Liver (tissue), 9 donors: ENCODE measurements around the gene MUC2. TPM values are rescaled to one million over a fixed set of nuclear protein-coding genes. Genes with fewer than 3 reads are reported as not detected.

Experiments used
- DNase-seq: peaks from one replicate; pipeline ENCODE4 v3.0.0-alpha.2; 2017; ENCODE audit warnings: low spot score
- H3K27ac ChIP-seq, 2 donors: one replicate each; pipeline ENCODE4 v1.7.0; 2013; ENCODE audit warnings: inconsistent platforms in 2 of 2, low read length in 2 of 2, control low read depth in 1 of 2, low read depth in 1 of 2, mild to moderate bottlenecking in 1 of 2
- H3K27me3 ChIP-seq, 4 donors: one replicate each; pipeline versions ENCODE4 v1.6.1 to v1.7.0; 2013; ENCODE audit warnings: low read length in 3 of 4, inconsistent platforms in 1 of 4, mild to moderate bottlenecking in 1 of 4, moderate library complexity in 1 of 4; ENCODE audit not compliant: control insufficient read depth in 4 of 4, insufficient read depth in 4 of 4
- H3K36me3 ChIP-seq, 4 donors: one replicate each; pipeline versions ENCODE4 v1.6.1 to v1.7.0; 2013; ENCODE audit warnings: low read length in 3 of 4, mild to moderate bottlenecking in 3 of 4, low read depth in 1 of 4, moderate library complexity in 1 of 4; ENCODE audit not compliant: control insufficient read depth in 4 of 4, insufficient read depth in 3 of 4
- H3K4me1 ChIP-seq, 4 donors: one replicate each; pipeline versions ENCODE4 v1.6.1 to v1.7.0; 2013; ENCODE audit warnings: low read length in 3 of 4, mild to moderate bottlenecking in 3 of 4, moderate library complexity in 1 of 4; ENCODE audit not compliant: control insufficient read depth in 4 of 4, insufficient read depth in 4 of 4
- H3K4me3 ChIP-seq, 3 donors: one replicate each; pipeline versions ENCODE4 v1.6.1 to v1.7.0; 2013; ENCODE audit warnings: low read length in 3 of 3, control low read depth in 1 of 3, low read depth in 1 of 3, mild to moderate bottlenecking in 1 of 3
- H3K9ac ChIP-seq, 2 donors: one replicate each; pipeline ENCODE4 v1.7.0; 2013; ENCODE audit warnings: low read length in 2 of 2, mild to moderate bottlenecking in 2 of 2, moderate library complexity in 2 of 2, control low read depth in 1 of 2, low read depth in 1 of 2
- H3K9me3 ChIP-seq, 4 donors: one replicate each; pipeline versions ENCODE4 v1.6.1 to v1.7.0; 2013; ENCODE audit warnings: low read length in 3 of 4; ENCODE audit not compliant: control insufficient read depth in 4 of 4
- ATF3 ChIP-seq: IDR thresholded peaks from 2 replicates; pipeline ENCODE4 v1.6.1; 2016; ENCODE audit warnings: antibody characterized with exemption
- CTCF ChIP-seq: fragments of 150-350 bp; IDR thresholded peaks from 2 replicates; pipeline ENCODE4 v1.5.1; 2017; ENCODE audit warnings: improper control_type of control experiment, low read depth, low read length; ENCODE audit not compliant: missing input control
- EGR1 ChIP-seq, 2 donors: IDR thresholded peaks; 2 replicates each; pipeline ENCODE4 v1.6.1; 2016 to 2018; ENCODE audit warnings: antibody characterized with exemption in 2 of 2, low read depth in 2 of 2
- FOXA1 ChIP-seq: IDR thresholded peaks from 2 replicates; pipeline ENCODE4 v1.6.1; 2016; ENCODE audit warnings: antibody characterized with exemption
- FOXA2 ChIP-seq: IDR thresholded peaks from 2 replicates; pipeline ENCODE4 v1.6.1; 2016; ENCODE audit warnings: antibody characterized with exemption
- GABPA ChIP-seq, 2 donors: IDR thresholded peaks in 1 of 2; conservative IDR thresholded peaks in 1 of 2; 2 replicates each; pipeline ENCODE4 v1.6.1; 2016; ENCODE audit warnings: antibody characterized with exemption in 2 of 2, mild to moderate bottlenecking in 1 of 2, moderate library complexity in 1 of 2
- HNF4G ChIP-seq: IDR thresholded peaks from 2 replicates; pipeline ENCODE4 v1.6.1; 2016; ENCODE audit warnings: antibody characterized with exemption
- JUND ChIP-seq, 2 donors: IDR thresholded peaks; 2 replicates each; pipeline ENCODE4 v1.6.1; 2016; ENCODE audit warnings: antibody characterized with exemption in 2 of 2
- MAX ChIP-seq: IDR thresholded peaks from 2 replicates; pipeline ENCODE4 v1.6.1; 2016; ENCODE audit warnings: antibody characterized with exemption
- NR2F2 ChIP-seq: IDR thresholded peaks from 2 replicates; pipeline ENCODE4 v1.6.1; 2016; ENCODE audit warnings: antibody characterized with exemption
- RAD21 ChIP-seq, 2 donors: IDR thresholded peaks; 2 replicates each; pipeline ENCODE4 v1.6.1; 2016; ENCODE audit warnings: antibody characterized with exemption in 2 of 2, mild to moderate bottlenecking in 2 of 2
- REST ChIP-seq: IDR thresholded peaks from 2 replicates; pipeline ENCODE4 v1.6.1; 2016; ENCODE audit warnings: antibody characterized with exemption, mild to moderate bottlenecking
- RXRA ChIP-seq, 2 donors: IDR thresholded peaks; 2 replicates each; pipeline ENCODE4 v1.6.1; 2017 to 2018; ENCODE audit warnings: antibody characterized with exemption in 2 of 2, mild to moderate bottlenecking in 1 of 2
- SP1 ChIP-seq: IDR thresholded peaks from 2 replicates; pipeline ENCODE4 v1.6.1; 2018; ENCODE audit warnings: antibody characterized with exemption, mild to moderate bottlenecking
- YY1 ChIP-seq: IDR thresholded peaks from 2 replicates; pipeline ENCODE4 v1.6.1; 2016; ENCODE audit warnings: antibody characterized with exemption, mild to moderate bottlenecking
- ZBTB33 ChIP-seq: IDR thresholded peaks from 2 replicates; pipeline ENCODE4 v1.6.1; 2016; ENCODE audit warnings: antibody characterized with exemption
- WGBS: extraction: QIAGEN DNeasy Blood & Tissue Kit; methylation state at CpG from one replicate; pipeline ENCODE4 v1.1.7; 2013; 5-methylcytosine and 5-hydroxymethylcytosine counted together
- polyA plus RNA-seq, 2 donors: library from polyadenylated mRNA; stranded (reverse) in 1 of 2; unstranded in 1 of 2; fragments of 200-250 nt in 1 of 2; fragments of >200 nt in 1 of 2; fragmentation: Nextera tagmentation in 1 of 2; extraction: Ambion mirVana in 1 of 2; gene quantifications; one replicate each; pipeline versions ENCODE4 v1.2.1 to v1.2.3, GENCODE V29; 2013 to 2015
- total RNA-seq, 2 donors: library from RNA; depleted of rRNA; stranded (reverse); fragments of >200 nt; gene quantifications; one replicate each; pipeline ENCODE4 v1.2.3, GENCODE V29; 2014
- donor health status: healthy.
- donor health status: healthy.
- donor health status: healthy.
- donor health status: healthy.
- donor health status: healthy.

Gene MUC2
- total and polyA plus RNA-seq, 4 donors, result under 0.01 TPM; not detected in 3

- peaks cover 0 to 2% (median 0%) of the 10 kb centered on the region in 4 donors for H3K36me3 ChIP-seq
- H3K9me3 ChIP-seq, result no peaks in the 10 kb centered on the region
- no peak overlapping the region for H3K9ac ChIP-seq
- no peak for DNase-seq
- TF ChIP-seq REST (no peak), RXRA (IDR thresholded peaks at IDR 0.05) (no peak), ATF3 (no peak)
- H3K4me1 ChIP-seq, result no peaks in the 10 kb centered on the region
- no peak overlapping the region for H3K4me3 ChIP-seq
- WGBS, result 81% methylated on average over 36 of the region's 36 CpGs
- no peaks in the 10 kb centered on the region for H3K27me3 ChIP-seq
- no peak overlapping the region for H3K27ac ChIP-seq
Observed at GRCh38 chr11:1027483-1028290, 47.0 kb upstream of the MUC2 start.

GRCh38 chr11:1028291-1028540 lies 46.5 kb upstream of the MUC2 start:
- WGBS, result 86% methylated on average over 17 of the region's 17 CpGs
- H3K27me3 ChIP-seq, result no peaks in the 10 kb centered on the region
- TF ChIP-seq FOXA2 (no peak), FOXA1 (no peak), EGR1 (IDR thresholded peaks at IDR 0.05; ENCODE audit: low read depth in 2 of 2) (no peak), MAX (no peak), GABPA (IDR thresholded peaks at IDR 0.05 in 1 of 2, conservative IDR thresholded peaks at IDR 0.05 in 1 of 2) (no peak), NR2F2 (no peak), ZBTB33 (no peak), YY1 (no peak), HNF4G (no peak), JUND (IDR thresholded peaks at IDR 0.05) (no peak), ATF3 (no peak), RXRA (IDR thresholded peaks at IDR 0.05) (no peak), RAD21 (IDR thresholded peaks at IDR 0.05) (no peak), CTCF (no peak), SP1 (no peak)
- H3K9me3 ChIP-seq, result no peaks in the 10 kb centered on the region
- H3K9ac ChIP-seq, result no peak overlapping the region
- H3K27ac ChIP-seq, result no peak overlapping the region
- H3K4me3 ChIP-seq, result no peak overlapping the region
- peaks cover 0 to 2% (median 0%) of the 10 kb centered on the region in 4 donors for H3K36me3 ChIP-seq
- H3K4me1 ChIP-seq, result no peaks in the 10 kb centered on the region
- no peak for DNase-seq
